HFF-Myc (cell line): Measurements from ENCODE around the gene CLCN7.

Experiments
- DNase-seq: peaks from one replicate; pipeline ENCODE4 v3.0.0-alpha.2; 2011; ENCODE audit warnings: low read depth; ENCODE audit errors: extremely low read depth
- H3K4me3 ChIP-seq: replicated peaks from 2 replicates; pipeline ENCODE4 v1.5.1; 2011; ENCODE audit warnings: low read depth, mild to moderate bottlenecking, control low read depth, low read length
- TF ChIP-seq, protein P1 (sequence below): IDR thresholded peaks from 2 replicates; pipeline ENCODE4 v1.5.1; 2012; ENCODE audit warnings: mild to moderate bottlenecking, low read depth, low read length, control low read depth; ENCODE audit errors: missing control alignments

CLCN7 gene

DNA sequence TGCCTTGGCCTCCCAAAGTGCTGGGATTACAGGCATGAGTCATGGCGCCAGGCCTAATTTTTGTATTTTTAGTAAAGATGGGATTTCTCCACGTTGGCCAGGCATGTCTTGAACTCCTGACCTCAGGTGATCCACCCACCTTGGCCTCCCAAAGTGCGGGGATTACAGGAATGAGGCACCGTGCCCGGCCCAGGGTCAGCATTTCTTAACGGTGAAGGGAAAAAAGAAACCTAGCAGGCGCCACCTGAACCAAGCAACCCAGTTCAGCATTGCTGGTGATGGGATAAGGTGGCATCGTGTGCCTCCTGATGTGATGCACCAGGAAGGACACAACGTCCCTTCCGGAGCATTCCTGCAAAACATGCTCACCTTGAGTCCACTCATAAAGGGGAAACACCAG lies 2.2 kb upstream of the CLCN7 start:
- no peak overlapping the region for H3K4me3 ChIP-seq
- DNase-seq, result no peak
- TF ChIP-seq, protein P1, sequence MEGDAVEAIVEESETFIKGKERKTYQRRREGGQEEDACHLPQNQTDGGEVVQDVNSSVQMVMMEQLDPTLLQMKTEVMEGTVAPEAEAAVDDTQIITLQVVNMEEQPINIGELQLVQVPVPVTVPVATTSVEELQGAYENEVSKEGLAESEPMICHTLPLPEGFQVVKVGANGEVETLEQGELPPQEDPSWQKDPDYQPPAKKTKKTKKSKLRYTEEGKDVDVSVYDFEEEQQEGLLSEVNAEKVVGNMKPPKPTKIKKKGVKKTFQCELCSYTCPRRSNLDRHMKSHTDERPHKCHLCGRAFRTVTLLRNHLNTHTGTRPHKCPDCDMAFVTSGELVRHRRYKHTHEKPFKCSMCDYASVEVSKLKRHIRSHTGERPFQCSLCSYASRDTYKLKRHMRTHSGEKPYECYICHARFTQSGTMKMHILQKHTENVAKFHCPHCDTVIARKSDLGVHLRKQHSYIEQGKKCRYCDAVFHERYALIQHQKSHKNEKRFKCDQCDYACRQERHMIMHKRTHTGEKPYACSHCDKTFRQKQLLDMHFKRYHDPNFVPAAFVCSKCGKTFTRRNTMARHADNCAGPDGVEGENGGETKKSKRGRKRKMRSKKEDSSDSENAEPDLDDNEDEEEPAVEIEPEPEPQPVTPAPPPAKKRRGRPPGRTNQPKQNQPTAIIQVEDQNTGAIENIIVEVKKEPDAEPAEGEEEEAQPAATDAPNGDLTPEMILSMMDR, result no peak

DNA sequence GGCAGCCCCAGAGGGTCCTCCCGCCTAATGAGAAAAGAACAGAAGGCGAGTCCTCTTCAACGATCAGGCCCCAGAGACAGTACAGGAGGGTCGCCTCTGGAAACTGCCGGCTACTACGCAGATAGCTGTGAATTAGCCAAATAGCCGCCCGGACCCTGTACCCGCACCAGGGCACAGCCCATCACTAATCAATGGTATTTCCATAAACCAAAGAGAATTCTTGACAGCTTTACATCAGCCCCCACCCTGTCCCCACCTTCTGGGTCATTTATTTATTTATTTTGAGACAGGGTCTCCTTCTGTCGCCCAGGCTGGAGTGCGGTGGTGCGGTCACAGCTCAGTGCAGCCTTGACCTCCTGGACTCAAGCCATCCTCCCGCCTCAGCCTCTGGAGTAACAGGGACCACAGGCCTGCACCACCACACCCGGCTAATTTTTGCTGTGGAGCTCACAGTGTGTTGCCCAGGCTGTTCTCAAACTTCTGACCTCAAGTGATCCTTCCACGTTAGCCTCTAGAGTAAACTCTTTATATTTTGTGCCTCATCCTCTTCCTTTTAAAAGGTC lies 805 bp upstream of the CLCN7 start:
- DNase-seq, result no peak
- H3K4me3 ChIP-seq, result peak overlapping the region; percentile 71
- TF ChIP-seq, protein P1, result no peak

DNA sequence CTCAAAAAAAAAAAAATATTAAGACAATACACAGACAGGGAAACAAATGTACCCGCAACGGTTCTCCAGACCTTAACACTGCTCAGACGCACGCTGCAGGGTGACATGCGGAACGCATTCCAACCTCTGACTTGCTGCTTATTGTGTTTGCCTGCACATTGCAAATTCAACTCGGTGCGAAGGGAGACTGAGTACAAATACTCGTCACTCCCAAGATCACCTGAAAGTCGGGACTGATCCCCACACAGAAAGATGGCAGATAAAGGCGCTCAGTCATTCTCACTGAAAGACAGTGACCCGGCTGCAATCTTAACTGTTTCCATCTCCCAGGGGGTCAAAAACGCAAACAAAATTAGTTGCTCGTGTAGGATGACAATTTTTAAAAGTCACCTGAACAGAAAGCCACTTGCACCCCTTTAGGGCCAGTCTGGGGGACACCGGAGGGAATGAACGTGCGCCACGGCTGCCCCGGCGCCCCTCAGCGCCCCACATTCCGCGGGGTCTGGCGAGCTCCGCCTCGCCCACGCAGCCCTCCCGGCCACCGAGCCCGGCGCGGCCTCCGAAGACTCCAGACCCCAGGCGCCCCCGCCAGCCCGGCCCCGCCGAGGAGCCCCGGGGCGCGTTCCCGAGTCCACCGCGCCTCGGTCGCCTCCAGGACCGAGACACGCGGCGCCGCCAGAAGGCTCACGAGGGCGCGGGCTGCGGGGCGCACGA lies 589 bp downstream of the CLCN7 start:
- DNase-seq, result no peak
- peak overlapping the region; percentile 71 for H3K4me3 ChIP-seq
- TF ChIP-seq, protein P1, result no peak

DNA sequence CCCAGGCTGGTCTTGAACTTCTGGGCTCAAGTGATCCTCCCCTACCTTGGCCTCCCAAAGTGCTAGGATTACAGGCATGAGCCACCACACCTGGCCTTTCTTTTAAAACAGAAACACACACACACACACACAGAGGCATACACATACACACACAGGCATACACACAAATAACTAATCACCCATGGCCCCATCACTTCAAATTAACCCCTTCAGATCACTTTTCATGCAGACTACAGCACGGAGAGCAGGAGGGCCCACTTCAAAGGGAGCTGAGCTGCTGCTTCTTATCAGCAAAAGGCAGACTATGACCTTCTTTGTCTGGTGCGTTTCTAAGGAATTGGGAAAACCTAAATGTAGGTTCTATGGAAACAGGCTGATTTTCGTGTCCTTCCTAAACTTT lies 1.9 kb downstream of the CLCN7 start:
- TF ChIP-seq, protein P1, result no peak
- DNase-seq, result no peak
- no peak overlapping the region for H3K4me3 ChIP-seq

DNA sequence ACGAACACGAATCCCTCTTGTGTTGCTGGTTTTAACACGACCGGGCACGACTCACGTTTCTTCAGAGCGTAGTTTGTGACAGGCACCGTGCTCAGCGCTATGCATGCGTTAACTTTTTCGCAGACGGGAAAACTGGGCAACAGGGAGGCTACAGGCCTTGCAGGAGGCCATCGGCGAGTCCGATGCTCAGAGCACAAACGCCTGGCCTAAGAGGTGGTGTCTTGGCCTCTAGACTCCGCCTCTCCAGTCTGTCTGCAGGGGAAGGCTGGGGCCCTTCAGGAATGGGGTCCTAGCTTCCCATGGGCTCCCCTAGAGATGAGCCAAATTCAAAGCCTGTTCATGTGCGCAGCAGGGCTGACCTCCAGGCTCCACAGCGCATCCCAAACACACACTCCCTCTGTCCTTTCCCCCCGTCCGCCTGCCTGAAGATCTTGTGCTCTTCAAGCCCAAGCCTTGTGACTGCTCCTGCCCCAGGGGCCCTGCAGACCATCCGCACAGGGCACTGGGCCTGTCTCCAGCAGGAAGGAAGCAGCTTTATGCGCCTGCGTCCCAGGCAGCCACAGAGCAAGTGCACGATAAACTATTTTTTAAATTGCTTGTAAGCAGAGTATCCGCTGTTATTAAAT lies 3.1 kb downstream of the CLCN7 start:
- TF ChIP-seq, protein P1, result no peak
- DNase-seq, result no peak
- no peak overlapping the region for H3K4me3 ChIP-seq

DNA sequence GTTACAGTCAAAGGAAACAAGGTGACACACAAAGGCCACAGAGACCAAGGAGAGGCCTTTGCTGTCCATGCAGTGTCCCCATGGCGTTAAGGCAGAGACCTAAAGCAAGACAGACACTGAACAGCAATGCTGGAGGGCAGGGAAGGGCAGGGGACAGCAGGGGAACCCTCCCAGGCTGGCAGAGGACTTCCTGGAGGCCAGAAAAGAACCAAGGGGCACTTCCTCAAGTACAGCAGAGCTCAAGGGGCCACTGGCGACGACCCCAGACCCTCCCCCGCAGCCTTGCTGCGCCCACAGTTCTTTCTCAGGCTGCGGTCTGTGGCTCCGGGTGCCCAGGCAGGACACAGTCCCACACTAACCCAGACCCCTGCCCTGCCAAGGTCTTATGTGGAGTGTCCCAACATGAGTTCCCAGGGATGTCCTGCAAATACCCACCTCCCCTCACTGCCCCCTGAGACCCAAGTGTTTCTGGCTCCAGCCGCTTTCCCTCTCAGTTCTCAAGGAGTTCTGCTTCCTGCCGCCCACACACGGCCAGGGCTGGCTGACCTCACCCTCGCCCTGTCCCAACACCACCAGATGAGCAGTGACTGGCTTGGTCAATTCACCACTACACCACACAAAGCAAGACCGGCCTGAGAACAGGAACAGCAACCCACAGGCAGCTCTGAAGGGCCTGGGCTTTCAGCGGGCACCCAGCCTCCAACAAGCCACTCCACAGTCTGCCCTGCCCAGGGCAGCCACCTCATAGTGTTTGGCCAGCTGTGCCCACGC lies 4.2 kb downstream of the CLCN7 start:
- no peak overlapping the region for H3K4me3 ChIP-seq
- TF ChIP-seq, protein P1, result no peak
- no peak for DNase-seq
